GM23338 (cell line): Measurements from ENCODE around the gene CRY1. TPM values are rescaled to one million over a fixed set of nuclear protein-coding genes. Genes with fewer than 3 reads are reported as not detected.

Source experiments
- ATAC-seq: fragments of 200-7000 bp; cut with Tn5 transposase; 3 replicates; pipeline ENCODE4 v1.9.1; 2020
- DNase-seq: peaks from one replicate; pipeline ENCODE4 v3.0.0-alpha.2; 2015; ENCODE audit warnings: low spot score
- H2AFZ ChIP-seq: fragments of 200-600 bp; sonication (generic); 2 replicates; pipeline ENCODE4 v1.8.0; 2016; ENCODE audit warnings: antibody characterized with exemption, mild to moderate bottlenecking, moderate library complexity
- H3F3A ChIP-seq: fragments of 200-600 bp; sonication (generic); replicated peaks from 2 replicates; pipeline ENCODE4 v1.8.0; 2017; ENCODE audit warnings: antibody characterized with exemption, mixed run types, low read depth
- H3K27ac ChIP-seq: fragments of 200-600 bp; sonication (generic); 2 replicates; pipeline ENCODE4 v1.6.1; 2016; ENCODE audit warnings: low read depth
- H3K27me3 ChIP-seq: fragments of 200-600 bp; sonication (generic); 2 replicates; pipeline ENCODE4 v1.8.0; 2016; ENCODE audit warnings: mild to moderate bottlenecking, mixed run types, moderate library complexity; ENCODE audit not compliant: insufficient read depth
- H3K36me3 ChIP-seq: fragments of 200-600 bp; sonication (generic); 2 replicates; pipeline ENCODE4 v1.8.0; 2016; ENCODE audit warnings: mild to moderate bottlenecking; ENCODE audit not compliant: insufficient read depth
- H3K4me1 ChIP-seq: fragments of 200-600 bp; sonication (generic); 2 replicates; pipeline ENCODE4 v1.8.0; 2016; ENCODE audit warnings: mild to moderate bottlenecking, moderate library complexity; ENCODE audit not compliant: insufficient read depth
- H3K4me2 ChIP-seq: fragments of 200-600 bp; sonication (generic); 2 replicates; pipeline ENCODE4 v1.7.1; 2017; ENCODE audit warnings: mixed run types
- H3K4me3 ChIP-seq: fragments of 200-600 bp; sonication (generic); 2 replicates; pipeline ENCODE4 v1.6.1; 2016; ENCODE audit warnings: mixed run types
- H3K79me2 ChIP-seq: fragments of 200-600 bp; sonication (generic); replicated peaks from 2 replicates; pipeline ENCODE4 v1.8.0; 2017; ENCODE audit warnings: mild to moderate bottlenecking; ENCODE audit not compliant: insufficient read depth
- H3K9me2 ChIP-seq: fragments of 200-600 bp; sonication (generic); 2 replicates; pipeline ENCODE4 v1.8.0; 2017; ENCODE audit not compliant: insufficient read depth
- H4K20me1 ChIP-seq: fragments of 200-600 bp; sonication (generic); replicated peaks from 2 replicates; pipeline ENCODE4 v1.8.0; 2017; ENCODE audit warnings: mild to moderate bottlenecking; ENCODE audit not compliant: insufficient read depth
- H3K27ac Mint-ChIP-seq: 2 replicates; pipeline ENCODE4 v1.8.0; 2020; ENCODE audit warnings: inconsistent platforms, mild to moderate bottlenecking, moderate library complexity, mixed read lengths
- H3K27me3 Mint-ChIP-seq: 3 replicates; pipeline ENCODE4 v1.8.0; 2022; ENCODE audit warnings: low read depth, mild to moderate bottlenecking, moderate library complexity, mixed read lengths, inconsistent platforms; ENCODE audit not compliant: insufficient read depth, poor library complexity
- H3K36me3 Mint-ChIP-seq: 3 replicates; pipeline ENCODE4 v1.8.0; 2021; ENCODE audit warnings: low read depth, mild to moderate bottlenecking, inconsistent platforms, moderate library complexity, mixed read lengths
- H3K4me1 Mint-ChIP-seq: 3 replicates; pipeline ENCODE4 v1.8.0; 2020; ENCODE audit warnings: mild to moderate bottlenecking, inconsistent platforms, mixed read lengths
- H3K4me3 Mint-ChIP-seq: 3 replicates; pipeline ENCODE4 v1.8.0; 2021; ENCODE audit warnings: moderate library complexity, mild to moderate bottlenecking, inconsistent platforms, mixed read lengths
- H3K9me3 Mint-ChIP-seq: 3 replicates; pipeline ENCODE4 v1.8.0; 2020; ENCODE audit warnings: moderate library complexity, mild to moderate bottlenecking, inconsistent platforms, mixed read lengths
- CREB1 ChIP-seq: fragments of 250-450 bp; sonication (Bioruptor Pico); IDR thresholded peaks from 2 replicates; pipeline ENCODE4 v1.5.0; 2020; ENCODE audit warnings: low read depth, mild to moderate bottlenecking, moderate library complexity
- EZH2 ChIP-seq: fragments of 200-600 bp; sonication (generic); IDR thresholded peaks from one replicate; pipeline ENCODE4 v1.8.0; 2017; ENCODE audit warnings: antibody characterized with exemption, mild to moderate bottlenecking, low read depth; ENCODE audit not compliant: unreplicated experiment
- EZH2phosphoT487 ChIP-seq: fragments of 200-600 bp; sonication (generic); IDR thresholded peaks from one replicate; pipeline ENCODE4 v1.8.1; 2018; ENCODE audit warnings: antibody characterized with exemption; ENCODE audit not compliant: unreplicated experiment
- JUNB ChIP-seq: IDR thresholded peaks from one replicate; pipeline ENCODE4 v1.6.1; 2016; ENCODE audit warnings: antibody characterized with exemption; ENCODE audit not compliant: unreplicated experiment
- NANOG ChIP-seq: IDR thresholded peaks from 2 replicates; pipeline ENCODE4 v1.6.1; 2016; ENCODE audit warnings: antibody characterized with exemption, borderline replicate concordance
- POLR2AphosphoS5 ChIP-seq: IDR thresholded peaks from 2 replicates; pipeline ENCODE4 v1.6.1; 2016; ENCODE audit warnings: antibody characterized with exemption, low read depth
- STAT1 ChIP-seq: IDR thresholded peaks from one replicate; pipeline ENCODE4 v1.6.1; 2016; ENCODE audit warnings: antibody characterized with exemption; ENCODE audit not compliant: unreplicated experiment
- ZNF114 ChIP-seq: fragments of 250-450 bp; sonication (Bioruptor Pico); IDR thresholded peaks from 2 replicates; pipeline ENCODE4 v1.5.0; 2020; ENCODE audit warnings: mild to moderate bottlenecking, moderate library complexity
- ZNF331 ChIP-seq: fragments of 250-450 bp; sonication (Bioruptor Pico); IDR thresholded peaks from 2 replicates; pipeline ENCODE4 v1.5.0; 2020; ENCODE audit warnings: low read depth, mild to moderate bottlenecking, moderate library complexity
- polyA plus RNA-seq: library from polyadenylated mRNA; unstranded; fragments of >200 nt; fragmentation: Nextera tagmentation; extraction: Ambion mirVana; gene quantifications from 2 replicates; pipeline ENCODE4 v1.2.1, GENCODE V29; 2016
- total RNA-seq: library from RNA; depleted of rRNA; stranded (reverse); fragments of >200 nt; shearing (Covaris generic); gene quantifications from 2 replicates; pipeline ENCODE4 v1.2.3, GENCODE V29; 2014
- TF ChIP-seq, protein P1 (sequence below): IDR thresholded peaks from one replicate; pipeline ENCODE4 v1.6.1; 2018; ENCODE audit warnings: antibody characterized with exemption; ENCODE audit not compliant: unreplicated experiment
- TF ChIP-seq, protein P2 (sequence below), 2 experiments: fragments of 200-600 bp in 1 of 2; sonication (generic) in 1 of 2; conservative IDR thresholded peaks; 2 replicates each; pipeline versions ENCODE4 v1.5.1 to v1.6.1; 2016 to 2017; ENCODE audit warnings: antibody characterized with exemption in 2 of 2, low read depth in 2 of 2, mild to moderate bottlenecking in 2 of 2, moderate library complexity in 1 of 2
- TF ChIP-seq, protein P3 (sequence below): IDR thresholded peaks from 2 replicates; pipeline ENCODE4 v1.6.1; 2016; ENCODE audit warnings: antibody characterized with exemption
- TF ChIP-seq, protein P4 (sequence below): fragments of 250-450 bp; sonication (Bioruptor Pico); IDR thresholded peaks from 2 replicates; pipeline ENCODE4 v1.5.0; 2020; ENCODE audit warnings: mild to moderate bottlenecking, moderate library complexity

CRY1 gene
- total and polyA plus RNA-seq, 2 experiments from 2014 or later: 27.7 to 28.2 TPM

DNA sequence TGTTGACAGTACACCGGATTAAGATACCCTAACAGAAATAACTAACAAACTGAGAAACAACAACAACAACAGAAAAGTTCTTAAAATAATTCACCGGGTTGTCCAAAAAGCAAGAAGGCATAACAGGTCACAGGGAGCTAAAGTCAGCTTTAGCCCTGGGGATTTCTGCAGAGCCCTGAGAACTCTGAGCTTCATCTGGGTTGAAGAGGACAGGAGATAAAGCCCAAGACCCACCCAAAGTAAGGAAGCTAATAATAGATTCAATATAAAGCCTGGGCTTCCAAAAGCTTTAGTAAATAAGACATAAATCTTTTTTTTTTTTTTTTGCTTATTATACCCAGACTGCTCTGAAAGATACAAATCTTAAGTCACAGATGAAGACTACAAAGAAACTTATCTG lies 62.3 kb downstream of the CRY1 start:
- no peak overlapping the region for H3K4me3 Mint-ChIP-seq
- H4K20me1 ChIP-seq: no peaks in the 10 kb centered on the region; the same call in 1 of the 2 replicates
- no peak overlapping the region for H2AFZ ChIP-seq
- peaks cover 3% of the 10 kb centered on the region for H3K27me3 Mint-ChIP-seq
- no peaks in the 10 kb centered on the region for H3K9me3 Mint-ChIP-seq
- H3K27me3 ChIP-seq: no peaks in the 10 kb centered on the region
- no peak overlapping the region for H3K4me3 ChIP-seq
- no peak overlapping the region for H3K27ac ChIP-seq
- DNase-seq (no peak), ATAC-seq (no peak)
- TF ChIP-seq ZNF114 (no peak), ZNF331 (CRISPR knock-in tag) (no peak), CREB1 (CRISPR knock-in tag) (no peak), EZH2phosphoT487 (no peak), JUNB (no peak), NANOG (no peak), EZH2 (no peak), POLR2AphosphoS5 (no peak), STAT1 (no peak)
- TF ChIP-seq, protein P1, sequence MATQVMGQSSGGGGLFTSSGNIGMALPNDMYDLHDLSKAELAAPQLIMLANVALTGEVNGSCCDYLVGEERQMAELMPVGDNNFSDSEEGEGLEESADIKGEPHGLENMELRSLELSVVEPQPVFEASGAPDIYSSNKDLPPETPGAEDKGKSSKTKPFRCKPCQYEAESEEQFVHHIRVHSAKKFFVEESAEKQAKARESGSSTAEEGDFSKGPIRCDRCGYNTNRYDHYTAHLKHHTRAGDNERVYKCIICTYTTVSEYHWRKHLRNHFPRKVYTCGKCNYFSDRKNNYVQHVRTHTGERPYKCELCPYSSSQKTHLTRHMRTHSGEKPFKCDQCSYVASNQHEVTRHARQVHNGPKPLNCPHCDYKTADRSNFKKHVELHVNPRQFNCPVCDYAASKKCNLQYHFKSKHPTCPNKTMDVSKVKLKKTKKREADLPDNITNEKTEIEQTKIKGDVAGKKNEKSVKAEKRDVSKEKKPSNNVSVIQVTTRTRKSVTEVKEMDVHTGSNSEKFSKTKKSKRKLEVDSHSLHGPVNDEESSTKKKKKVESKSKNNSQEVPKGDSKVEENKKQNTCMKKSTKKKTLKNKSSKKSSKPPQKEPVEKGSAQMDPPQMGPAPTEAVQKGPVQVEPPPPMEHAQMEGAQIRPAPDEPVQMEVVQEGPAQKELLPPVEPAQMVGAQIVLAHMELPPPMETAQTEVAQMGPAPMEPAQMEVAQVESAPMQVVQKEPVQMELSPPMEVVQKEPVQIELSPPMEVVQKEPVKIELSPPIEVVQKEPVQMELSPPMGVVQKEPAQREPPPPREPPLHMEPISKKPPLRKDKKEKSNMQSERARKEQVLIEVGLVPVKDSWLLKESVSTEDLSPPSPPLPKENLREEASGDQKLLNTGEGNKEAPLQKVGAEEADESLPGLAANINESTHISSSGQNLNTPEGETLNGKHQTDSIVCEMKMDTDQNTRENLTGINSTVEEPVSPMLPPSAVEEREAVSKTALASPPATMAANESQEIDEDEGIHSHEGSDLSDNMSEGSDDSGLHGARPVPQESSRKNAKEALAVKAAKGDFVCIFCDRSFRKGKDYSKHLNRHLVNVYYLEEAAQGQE: no peak
- TF ChIP-seq, protein P2, sequence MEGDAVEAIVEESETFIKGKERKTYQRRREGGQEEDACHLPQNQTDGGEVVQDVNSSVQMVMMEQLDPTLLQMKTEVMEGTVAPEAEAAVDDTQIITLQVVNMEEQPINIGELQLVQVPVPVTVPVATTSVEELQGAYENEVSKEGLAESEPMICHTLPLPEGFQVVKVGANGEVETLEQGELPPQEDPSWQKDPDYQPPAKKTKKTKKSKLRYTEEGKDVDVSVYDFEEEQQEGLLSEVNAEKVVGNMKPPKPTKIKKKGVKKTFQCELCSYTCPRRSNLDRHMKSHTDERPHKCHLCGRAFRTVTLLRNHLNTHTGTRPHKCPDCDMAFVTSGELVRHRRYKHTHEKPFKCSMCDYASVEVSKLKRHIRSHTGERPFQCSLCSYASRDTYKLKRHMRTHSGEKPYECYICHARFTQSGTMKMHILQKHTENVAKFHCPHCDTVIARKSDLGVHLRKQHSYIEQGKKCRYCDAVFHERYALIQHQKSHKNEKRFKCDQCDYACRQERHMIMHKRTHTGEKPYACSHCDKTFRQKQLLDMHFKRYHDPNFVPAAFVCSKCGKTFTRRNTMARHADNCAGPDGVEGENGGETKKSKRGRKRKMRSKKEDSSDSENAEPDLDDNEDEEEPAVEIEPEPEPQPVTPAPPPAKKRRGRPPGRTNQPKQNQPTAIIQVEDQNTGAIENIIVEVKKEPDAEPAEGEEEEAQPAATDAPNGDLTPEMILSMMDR (conservative IDR thresholded peaks at IDR 0.05; ENCODE audit: low read depth in 2 of 2): no peak
- TF ChIP-seq, protein P3, sequence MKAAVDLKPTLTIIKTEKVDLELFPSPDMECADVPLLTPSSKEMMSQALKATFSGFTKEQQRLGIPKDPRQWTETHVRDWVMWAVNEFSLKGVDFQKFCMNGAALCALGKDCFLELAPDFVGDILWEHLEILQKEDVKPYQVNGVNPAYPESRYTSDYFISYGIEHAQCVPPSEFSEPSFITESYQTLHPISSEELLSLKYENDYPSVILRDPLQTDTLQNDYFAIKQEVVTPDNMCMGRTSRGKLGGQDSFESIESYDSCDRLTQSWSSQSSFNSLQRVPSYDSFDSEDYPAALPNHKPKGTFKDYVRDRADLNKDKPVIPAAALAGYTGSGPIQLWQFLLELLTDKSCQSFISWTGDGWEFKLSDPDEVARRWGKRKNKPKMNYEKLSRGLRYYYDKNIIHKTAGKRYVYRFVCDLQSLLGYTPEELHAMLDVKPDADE: no peak
- TF ChIP-seq, protein P4, sequence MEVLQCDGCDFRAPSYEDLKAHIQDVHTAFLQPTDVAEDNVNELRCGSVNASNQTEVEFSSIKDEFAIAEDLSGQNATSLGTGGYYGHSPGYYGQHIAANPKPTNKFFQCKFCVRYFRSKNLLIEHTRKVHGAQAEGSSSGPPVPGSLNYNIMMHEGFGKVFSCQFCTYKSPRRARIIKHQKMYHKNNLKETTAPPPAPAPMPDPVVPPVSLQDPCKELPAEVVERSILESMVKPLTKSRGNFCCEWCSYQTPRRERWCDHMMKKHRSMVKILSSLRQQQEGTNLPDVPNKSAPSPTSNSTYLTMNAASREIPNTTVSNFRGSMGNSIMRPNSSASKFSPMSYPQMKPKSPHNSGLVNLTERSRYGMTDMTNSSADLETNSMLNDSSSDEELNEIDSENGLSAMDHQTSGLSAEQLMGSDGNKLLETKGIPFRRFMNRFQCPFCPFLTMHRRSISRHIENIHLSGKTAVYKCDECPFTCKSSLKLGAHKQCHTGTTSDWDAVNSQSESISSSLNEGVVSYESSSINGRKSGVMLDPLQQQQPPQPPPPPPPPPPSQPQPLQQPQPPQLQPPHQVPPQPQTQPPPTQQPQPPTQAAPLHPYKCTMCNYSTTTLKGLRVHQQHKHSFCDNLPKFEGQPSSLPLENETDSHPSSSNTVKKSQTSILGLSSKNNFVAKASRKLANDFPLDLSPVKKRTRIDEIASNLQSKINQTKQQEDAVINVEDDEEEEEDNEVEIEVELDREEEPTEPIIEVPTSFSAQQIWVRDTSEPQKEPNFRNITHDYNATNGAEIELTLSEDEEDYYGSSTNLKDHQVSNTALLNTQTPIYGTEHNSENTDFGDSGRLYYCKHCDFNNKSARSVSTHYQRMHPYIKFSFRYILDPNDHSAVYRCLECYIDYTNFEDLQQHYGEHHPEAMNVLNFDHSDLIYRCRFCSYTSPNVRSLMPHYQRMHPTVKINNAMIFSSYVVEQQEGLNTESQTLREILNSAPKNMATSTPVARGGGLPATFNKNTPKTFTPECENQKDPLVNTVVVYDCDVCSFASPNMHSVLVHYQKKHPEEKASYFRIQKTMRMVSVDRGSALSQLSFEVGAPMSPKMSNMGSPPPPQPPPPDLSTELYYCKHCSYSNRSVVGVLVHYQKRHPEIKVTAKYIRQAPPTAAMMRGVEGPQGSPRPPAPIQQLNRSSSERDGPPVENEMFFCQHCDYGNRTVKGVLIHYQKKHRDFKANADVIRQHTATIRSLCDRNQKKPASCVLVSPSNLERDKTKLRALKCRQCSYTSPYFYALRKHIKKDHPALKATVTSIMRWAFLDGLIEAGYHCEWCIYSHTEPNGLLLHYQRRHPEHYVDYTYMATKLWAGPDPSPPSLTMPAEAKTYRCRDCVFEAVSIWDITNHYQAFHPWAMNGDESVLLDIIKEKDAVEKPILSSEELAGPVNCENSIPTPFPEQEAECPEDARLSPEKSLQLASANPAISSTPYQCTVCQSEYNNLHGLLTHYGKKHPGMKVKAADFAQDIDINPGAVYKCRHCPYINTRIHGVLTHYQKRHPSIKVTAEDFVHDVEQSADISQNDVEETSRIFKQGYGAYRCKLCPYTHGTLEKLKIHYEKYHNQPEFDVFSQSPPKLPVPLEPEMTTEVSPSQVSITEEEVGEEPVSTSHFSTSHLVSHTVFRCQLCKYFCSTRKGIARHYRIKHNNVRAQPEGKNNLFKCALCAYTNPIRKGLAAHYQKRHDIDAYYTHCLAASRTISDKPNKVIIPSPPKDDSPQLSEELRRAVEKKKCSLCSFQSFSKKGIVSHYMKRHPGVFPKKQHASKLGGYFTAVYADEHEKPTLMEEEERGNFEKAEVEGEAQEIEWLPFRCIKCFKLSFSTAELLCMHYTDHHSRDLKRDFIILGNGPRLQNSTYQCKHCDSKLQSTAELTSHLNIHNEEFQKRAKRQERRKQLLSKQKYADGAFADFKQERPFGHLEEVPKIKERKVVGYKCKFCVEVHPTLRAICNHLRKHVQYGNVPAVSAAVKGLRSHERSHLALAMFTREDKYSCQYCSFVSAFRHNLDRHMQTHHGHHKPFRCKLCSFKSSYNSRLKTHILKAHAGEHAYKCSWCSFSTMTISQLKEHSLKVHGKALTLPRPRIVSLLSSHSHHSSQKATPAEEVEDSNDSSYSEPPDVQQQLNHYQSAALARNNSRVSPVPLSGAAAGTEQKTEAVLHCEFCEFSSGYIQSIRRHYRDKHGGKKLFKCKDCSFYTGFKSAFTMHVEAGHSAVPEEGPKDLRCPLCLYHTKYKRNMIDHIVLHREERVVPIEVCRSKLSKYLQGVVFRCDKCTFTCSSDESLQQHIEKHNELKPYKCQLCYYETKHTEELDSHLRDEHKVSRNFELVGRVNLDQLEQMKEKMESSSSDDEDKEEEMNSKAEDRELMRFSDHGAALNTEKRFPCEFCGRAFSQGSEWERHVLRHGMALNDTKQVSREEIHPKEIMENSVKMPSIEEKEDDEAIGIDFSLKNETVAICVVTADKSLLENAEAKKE (CRISPR knock-in tag): no peak
- H3K4me2 ChIP-seq: no peak overlapping the region
- no peaks in the 10 kb centered on the region for H3K4me1 ChIP-seq
- H3F3A ChIP-seq: no peaks in the 10 kb centered on the region
- peaks cover 14% of the 10 kb centered on the region for H3K79me2 ChIP-seq
- no peaks in the 10 kb centered on the region for H3K9me2 ChIP-seq
- no peaks in the 10 kb centered on the region for H3K36me3 ChIP-seq
- no peak overlapping the region for H3K27ac Mint-ChIP-seq
- peaks cover 3% of the 10 kb centered on the region; the same call in 1 of the 3 replicates for H3K36me3 Mint-ChIP-seq
- peaks cover 3% of the 10 kb centered on the region; the same call in 1 of the 3 replicates for H3K4me1 Mint-ChIP-seq
